T-helper 1 cell treated with Interleukin-12 subunit alpha and Interleukin-12 subunit beta and Interleukin-4 antibody, amounts not matched to agents 30 ng/mL and 1 ng/mL, for 36 hours (primary cell): Measurements from ENCODE around the gene MAP3K14. TPM values are rescaled to one million over a fixed set of nuclear protein-coding genes. Genes with fewer than 3 reads are reported as not detected.

Experiments used
- intact Hi-C: fragments of 100-400 bp; cut with micrococcal nuclease; formaldehyde crosslinking; loops from one replicate; pipeline ENCODE4 v1.15.1; 2024
- total RNA-seq: library from RNA; stranded (reverse); gene quantifications from 2 replicates; pipeline ENCODE4 v1.2.3, GENCODE V29; 2022

MAP3K14 gene
- total RNA-seq, 1 donor from 2014 or later: 44.9 TPM

DNA sequence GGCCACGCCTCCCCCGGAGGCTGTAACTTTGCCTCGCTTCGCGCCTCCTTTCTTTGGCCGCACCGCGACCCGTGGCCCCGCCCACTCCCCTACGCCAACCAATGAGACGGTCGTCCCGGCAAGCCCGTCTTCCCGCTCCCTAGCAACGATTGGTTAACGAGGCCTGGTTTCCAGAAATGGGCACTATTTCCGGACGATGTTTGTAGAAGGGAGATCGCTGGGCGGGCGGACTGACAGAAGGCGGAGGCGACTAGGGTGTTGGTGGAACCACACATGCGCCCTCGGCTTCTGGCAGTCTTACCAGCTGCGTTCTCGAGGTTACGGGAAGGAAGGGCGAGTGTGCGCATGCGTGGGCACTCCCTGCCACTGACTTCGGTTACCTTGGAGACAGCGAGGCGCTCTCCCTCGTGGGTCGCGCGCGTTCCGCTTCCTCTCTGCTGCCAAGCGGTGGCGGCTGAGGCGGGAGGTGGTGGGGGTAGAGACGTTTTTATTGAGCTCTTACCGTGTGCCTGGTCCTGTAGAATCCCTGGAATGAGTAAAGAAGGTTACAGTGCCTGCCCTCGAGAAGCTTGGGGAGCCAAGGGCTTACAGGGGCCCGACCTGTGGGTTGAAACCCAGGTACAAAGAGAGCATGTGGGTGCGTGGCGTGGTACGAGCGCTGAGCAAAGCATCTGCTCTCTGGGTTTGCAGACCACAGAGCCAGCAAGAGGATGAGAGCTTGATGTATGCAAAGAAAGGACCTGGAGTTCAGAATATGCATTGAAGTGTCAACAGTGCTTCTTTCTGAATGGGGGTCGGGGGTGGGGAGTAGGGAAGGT, 500 bp upstream of the MAP3K14 start:
- intact Hi-C loops: loop anchor here (1.0 to 10.0 kb wide), 17 partner anchors 10 to 1131 kb away; partner anchors contain the start of genes ACBD4, C1QL1, HEXIM1 and HEXIM2

DNA sequence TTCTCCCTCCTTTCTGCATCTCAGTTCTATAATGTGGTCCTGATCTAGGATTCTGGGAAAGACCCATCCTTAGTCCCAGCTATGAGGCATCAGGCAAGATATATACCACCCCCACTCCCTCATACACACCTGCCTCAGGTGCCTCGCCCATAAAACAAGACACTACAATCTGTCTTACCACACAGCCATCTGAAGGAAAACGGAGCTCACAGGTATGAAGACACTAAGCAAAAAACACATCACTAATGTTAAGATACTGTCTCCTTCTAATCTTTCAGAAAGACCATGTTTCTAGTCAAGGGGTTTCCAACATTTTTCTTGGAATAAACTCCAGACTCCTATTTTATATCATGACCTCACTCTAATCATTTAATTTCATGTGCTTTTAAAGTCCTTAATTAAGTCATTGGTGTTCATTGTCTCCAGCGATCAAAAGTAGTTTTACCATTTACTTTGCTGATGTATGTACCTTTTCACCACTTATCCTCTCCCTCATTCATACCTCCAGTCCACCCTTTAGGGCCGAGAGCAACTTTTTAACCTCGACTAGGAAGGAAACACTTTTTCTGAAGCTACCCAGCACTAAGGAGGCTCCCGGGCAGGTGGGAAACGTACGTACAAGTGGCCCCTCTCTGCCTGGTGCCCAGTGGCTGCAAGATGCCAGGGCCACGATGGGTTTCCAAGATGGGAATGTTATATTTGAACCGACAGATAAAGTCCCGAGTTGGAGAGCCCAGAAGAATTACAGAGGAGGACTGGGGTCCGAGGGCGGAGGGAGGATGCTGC, 979 bp downstream of the MAP3K14 start:
- intact Hi-C loops: loop anchor here (2.0 to 10.0 kb wide), 3 partner anchors 13 to 991 kb away; partner anchors contain the start of genes KIF18B and SLC25A39

DNA sequence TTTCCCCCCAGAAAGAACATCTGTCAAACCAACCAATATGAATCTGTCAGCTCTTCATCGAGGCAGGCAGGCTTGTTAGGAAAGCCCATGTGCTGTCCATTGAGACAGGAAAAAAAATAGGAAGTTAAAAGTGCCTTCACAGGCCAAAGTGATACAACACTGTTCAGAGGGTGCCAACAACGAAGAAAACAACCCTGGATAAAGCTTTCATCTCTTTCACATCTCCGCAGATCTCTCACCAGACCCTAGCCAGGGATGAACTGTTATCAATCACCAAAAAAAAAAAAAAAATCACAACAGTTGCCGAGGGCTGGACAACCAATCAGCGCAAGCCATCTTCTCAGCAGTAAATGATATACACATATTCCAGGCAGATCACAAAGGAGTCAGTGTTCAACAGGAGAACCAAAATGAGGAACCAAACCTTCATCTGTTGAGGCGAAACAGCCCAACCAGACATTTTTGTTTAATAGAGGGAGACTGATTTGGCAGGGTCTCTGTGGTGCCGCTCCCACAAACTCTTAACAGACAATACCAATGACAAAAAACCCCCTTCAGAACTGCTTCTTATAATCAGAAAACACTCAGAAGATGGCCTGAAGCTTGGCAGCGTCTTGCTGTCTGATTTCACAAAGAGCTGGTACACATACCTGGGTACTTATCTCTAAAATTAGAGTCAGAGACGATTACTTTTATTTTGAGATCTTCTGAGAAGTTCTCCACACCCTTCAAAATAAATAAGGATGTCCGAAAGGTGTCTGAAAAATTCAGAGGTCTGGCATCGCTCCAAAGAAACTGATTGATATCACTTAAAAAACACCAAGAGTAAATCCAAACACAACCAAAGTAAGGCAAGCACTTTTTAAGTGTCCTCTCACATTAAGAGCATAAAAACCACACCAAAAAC, 1.8 kb downstream of the MAP3K14 start:
- intact Hi-C loops: loop anchor here (10.0 kb wide), 2 partner anchors 370 to 990 kb away; partner anchors contain the start of genes KIF18B and SLC25A39

DNA sequence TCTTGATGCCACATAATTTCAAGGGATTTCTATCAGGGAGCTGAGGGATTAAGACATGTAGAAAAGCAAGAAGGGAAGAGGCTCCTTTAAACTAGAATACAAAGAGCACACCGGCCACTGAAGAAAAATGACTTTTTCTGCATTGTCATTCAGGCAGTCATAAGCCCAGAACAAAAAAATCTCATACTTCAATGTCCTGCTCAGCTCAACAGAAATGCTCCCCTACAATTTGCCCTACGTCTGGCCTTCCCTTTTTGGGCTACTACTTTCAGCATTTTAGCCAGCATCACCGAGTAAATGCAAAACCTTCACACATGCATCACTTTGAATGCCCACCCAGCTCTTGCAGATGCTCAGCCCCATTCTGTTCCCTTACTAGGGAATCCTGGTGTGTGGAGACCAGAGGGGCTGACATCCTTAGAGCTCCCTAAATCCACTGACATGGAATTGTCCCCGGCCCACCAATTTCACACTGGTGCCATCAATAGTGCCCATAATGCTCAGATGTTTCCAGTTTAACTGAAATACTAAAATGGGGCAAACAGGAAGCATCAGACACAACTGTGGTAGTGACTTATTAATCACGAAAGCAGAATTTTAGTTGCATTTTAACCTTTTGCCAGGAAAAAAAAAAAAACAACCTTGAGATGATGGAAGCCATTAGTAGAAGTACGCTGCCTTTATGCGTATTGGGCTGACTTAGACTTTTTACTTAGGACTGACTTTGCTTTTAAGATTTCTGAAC, 2.7 kb downstream of the MAP3K14 start:
- intact Hi-C loops: loop anchor here (10.0 kb wide), 2 partner anchors 369 to 989 kb away; partner anchors contain the start of genes KIF18B and SLC25A39

DNA sequence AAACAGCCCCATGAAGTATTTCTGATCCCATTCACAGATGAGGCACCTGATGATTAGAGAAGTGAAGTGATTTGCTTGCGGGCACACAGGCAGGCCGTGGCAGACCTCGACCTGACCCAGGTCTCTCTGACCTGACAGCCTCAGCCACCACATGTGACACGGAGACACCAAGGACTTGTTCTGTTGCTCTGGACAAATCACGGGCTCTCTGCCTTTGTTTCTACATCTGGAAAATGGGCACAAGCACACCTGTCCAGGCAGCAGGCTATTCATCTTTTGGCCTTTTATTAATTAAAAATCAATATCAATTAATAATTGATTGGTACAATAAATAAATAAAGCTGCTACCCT, 3.4 kb downstream of the MAP3K14 start:
- intact Hi-C loops: loop anchor here (10.0 kb wide), 2 partner anchors 369 to 989 kb away; partner anchors contain the start of genes KIF18B and SLC25A39

DNA sequence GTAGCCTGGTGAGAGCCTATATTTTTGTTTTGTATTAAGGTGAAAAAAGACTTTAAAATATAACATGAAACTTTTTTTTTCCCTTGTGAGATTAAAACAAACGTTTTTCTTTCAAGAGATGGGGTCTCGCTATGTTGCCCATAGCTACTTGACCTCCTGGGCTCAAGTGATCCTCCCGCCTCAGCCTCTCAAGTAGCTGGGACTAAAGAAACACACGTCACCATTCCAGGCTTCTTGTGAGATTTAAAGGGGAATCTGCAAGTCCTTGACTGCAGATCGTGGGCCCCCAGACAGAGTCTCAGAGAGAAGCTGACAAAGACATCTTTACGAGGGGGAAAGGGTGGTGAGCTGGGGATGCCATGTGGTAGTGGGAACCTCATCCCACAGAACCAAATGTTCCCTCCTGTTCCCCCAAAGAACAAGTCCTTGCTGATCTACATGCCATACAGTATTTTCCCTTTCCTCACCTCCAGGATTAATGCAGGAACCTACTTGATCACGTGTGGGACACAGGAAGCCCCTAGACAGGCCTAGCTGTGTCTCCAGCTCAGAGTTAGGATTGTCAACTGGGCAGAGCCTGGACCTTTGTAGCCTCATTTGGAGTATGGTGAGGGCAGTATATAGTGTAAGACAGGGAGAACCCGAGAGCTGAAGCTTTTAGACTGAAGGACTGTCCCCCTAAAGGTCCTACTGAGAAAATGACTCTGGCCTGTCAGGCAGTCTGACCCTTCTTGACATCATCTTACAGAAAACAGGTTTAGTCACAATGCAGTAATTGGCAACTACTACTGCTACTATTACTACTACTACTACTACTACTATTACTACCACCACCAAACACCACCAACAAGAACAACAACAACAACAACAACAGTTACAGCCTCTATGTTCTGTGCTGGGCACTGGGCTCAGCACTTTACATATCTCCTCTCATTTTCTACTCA, 4.1 kb downstream of the MAP3K14 start:
- intact Hi-C loops: loop anchor here (1.0 to 10.0 kb wide), 5 partner anchors 8 to 988 kb away; partner anchors contain the start of genes KIF18B and SLC25A39

DNA sequence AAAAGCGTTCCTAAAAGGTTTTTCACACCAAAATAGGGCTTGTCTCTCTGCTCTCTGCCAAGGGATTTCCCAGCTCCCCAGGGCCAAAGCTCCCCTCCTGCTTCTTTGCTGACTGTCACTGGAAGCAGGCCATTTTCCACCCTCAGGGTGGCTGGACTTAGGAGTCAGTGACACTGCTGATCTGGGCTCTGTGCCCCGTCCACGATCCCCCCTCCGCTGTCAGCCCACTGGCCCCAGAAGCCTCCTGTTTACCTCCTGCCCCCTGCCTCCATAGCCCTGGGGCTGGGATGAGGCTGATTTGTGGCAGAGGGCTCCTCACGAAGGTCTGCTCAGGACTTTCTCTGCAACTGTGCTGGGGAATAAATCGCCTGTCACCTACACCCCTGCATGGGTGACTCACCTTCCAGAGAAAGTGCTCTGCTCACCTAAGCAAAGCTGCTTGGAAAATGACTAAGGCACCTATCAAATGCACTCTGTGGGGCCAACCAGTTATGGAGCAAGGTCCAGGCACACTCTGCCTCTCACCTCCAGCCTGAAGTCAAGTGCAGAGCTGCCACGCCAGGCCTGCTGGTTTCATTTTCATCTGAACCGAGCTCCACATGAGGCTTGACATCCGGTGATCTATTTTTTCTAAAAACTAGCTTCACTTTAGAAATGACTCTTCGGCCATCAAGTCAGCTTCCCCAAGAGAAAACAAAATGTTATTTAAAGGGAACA, 4.9 kb downstream of the MAP3K14 start:
- intact Hi-C loops: loop anchor here (1.0 to 10.0 kb wide), 5 partner anchors 8 to 987 kb away; partner anchors contain the start of genes KIF18B and SLC25A39

DNA sequence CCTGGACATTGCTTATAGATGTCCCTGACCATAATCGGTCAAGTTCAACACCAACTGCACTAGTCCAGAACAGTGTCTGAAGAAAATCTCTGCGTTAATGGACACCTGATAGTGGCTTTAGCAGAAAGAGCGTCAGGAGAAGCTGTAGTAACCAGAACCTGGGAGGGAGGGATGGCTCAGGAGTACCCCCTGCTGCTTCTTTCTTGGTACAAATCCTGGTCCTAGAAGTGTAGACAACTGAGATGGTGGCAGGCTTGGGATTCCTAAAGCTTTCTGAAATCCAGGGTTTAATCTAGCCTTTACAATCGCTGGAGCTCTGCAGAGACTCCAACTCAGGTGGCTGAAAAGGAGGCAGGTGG, 5.4 kb downstream of the MAP3K14 start:
- intact Hi-C loops: loop anchor here (10.0 kb wide), 2 partner anchors 367 to 987 kb away; partner anchors contain the start of genes KIF18B and SLC25A39

DNA sequence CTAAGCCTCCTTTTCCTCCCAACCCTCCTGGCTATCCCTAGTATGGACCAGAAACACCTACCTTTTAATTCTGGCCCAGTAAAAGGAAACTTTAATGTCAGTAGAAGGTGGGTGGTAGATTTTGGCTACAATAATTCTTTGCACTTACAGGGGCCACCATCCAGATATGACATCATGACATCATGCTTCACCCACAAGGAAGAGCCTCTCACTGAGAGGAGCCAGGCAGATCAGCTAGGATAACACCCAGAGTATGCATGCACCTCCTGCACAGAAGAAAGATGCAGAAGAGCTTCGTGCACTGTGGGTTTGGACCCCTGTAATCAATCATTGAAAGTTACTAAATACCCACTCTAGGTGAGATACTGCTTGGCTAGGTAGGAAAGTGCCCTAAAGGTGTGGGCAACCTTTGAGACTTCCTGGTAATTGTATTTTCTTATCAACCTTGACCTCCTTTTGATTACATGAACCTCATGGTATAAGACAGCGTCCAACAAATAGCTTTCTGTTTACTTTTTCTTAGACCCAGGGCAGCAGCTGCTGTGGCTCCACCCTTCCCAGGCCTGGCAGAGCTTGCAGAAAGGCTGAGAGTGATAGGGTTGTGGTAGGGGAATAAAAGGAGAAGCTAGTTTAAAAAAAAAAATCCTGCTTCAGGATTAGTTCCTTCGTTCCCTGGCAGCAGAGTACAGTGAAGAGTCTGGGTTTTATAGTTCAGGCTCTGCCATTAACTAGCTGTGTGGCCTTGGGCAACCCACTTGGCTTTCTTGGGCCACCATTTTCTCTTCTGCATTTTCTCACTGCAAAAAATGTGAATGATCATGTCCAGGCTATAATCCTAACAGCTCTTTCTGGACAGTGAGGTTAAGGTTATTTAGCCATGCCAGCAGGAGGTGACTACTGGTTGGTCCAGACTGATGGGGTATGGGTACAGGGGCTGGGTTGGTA, 6.2 kb downstream of the MAP3K14 start:
- intact Hi-C loops: loop anchor here (10.0 kb wide), 2 partner anchors 366 to 986 kb away; partner anchors contain the start of genes KIF18B and SLC25A39

DNA sequence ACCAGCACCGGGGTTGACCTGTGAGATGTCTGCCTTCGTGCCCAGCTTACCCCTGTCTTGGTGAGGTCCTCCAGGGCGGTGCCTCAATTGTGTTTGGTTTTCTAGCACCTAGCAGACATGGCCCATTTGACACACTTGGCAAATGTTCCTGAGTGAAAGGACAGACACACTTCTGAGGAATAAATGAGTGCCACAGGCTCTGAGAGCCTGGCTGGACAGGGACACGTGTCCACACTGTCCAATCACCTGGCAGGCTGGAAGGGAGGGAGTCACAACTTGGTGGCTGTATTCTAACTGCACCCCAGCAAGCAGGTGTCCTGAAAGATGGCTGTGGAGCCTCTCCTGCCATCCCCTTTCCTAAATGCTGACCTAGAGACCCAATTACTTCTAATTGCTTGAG, 7.4 kb downstream of the MAP3K14 start:
- intact Hi-C loops: no loop called here

DNA sequence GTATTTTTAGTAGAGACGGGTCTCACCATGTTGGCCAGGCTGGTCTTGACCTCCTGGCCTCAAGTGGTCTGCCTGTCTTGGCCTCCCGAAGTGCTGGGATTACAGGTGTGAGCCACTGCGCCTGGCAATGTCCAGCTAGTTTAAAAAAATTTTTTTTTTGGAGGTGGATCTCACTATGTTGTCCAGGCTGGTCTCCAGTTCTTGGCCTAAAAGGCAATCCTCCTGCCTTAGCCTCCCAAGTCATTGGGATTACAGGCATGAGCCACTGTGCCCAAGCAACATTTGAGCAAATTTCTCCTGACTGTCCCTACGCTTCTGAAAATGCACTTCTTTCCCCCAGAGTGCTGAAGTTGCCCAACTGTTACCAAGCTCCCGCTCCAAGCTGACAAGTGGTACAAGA, 8.0 kb downstream of the MAP3K14 start:
- intact Hi-C loops: no loop called here

DNA sequence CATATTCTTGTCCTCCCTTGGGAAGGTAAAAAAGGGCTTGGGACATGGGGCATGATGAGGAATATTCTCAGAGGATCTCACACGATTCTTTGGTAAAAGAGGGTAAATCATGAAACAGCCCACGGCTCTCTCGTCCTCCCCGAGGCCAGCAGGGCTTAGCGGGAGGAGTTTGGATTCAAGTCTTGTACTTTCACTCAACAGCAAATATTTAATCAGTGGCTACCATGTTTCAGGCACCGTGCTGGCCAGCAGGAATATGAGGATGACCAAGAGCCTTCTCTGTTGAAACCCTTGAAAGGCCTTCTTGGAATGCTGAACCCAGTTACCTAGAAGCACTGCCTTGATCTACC, 8.8 kb downstream of the MAP3K14 start:
- intact Hi-C loops: no loop called here

DNA sequence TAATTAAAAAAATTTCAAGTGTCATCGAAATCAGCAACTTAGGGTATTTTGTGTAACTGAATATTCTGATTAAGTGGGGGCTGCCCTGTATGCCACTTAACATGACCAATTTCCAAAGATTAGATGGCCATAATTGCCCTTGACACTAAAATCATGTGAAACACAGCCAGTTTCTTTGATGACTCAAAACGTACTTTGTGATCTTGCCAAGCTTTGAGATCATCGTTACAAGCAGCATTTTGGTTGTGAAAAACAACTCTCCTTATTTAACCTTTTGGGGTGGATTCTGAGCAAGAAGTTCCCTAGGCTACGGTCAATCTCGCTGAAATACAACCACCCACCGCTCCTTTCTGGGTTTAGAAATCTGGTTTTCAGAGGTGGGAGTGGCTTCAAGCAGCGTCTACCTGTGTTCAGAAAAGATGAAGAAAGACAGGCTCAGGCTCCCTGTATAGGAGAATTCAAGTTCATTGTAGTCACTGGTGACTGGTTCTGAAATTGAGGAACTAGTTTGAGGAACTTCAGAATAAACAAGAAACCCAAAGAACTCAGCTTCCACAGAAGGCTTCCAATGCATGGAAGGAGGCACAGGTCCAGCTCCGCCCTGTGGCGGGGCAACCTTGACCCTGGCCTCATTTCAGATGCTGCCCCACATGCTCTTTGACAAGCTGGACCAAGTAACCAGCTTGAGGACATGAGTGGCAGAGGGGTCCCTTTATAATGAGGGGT, 9.4 kb downstream of the MAP3K14 start:
- intact Hi-C loops: loop anchor here (1.0 kb wide), 2 partner anchors 10 to 78 kb away; partner anchors contain the start of gene MAP3K14

DNA sequence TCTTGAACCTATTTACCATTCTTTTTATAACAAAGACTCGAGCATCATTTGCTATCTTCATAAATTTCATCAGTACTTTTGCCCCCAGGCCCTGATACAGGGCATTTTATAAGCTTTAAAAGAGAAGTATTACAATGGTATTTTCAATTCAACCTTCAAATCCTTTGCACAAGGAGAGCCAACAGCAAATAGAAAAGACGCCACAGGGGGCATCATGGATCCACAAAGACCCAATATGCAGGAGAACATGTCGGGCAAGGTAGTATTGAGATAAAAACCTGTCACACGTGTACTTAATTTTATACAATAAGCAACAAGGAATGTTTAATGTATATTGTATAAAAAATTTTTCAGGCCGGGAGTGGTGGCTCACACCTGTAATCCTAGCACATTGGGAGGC, 10.2 kb downstream of the MAP3K14 start:
- intact Hi-C loops: loop anchor here (1.0 kb wide), 2 partner anchors 11 to 79 kb away; partner anchors contain the start of gene MAP3K14

DNA sequence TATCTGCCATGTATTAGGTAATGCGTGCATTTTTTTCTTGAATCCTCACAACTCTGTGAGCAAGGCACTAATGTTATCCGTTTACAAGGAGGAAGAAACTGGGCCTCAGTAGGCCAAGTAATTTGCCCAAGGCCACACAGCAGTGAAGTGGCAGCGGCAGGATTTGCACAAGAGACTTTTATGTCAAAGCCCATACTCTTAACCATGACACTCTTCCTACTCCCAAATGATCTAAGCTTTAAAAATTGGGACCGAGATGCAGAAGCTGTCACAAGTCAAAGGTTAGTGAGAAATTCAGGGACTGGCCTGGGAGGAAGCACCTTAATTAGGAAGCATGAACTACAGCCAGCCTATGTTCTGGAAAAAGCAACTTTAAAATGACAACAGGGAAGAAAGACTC, 10.7 kb downstream of the MAP3K14 start:
- intact Hi-C loops: no loop called here

DNA sequence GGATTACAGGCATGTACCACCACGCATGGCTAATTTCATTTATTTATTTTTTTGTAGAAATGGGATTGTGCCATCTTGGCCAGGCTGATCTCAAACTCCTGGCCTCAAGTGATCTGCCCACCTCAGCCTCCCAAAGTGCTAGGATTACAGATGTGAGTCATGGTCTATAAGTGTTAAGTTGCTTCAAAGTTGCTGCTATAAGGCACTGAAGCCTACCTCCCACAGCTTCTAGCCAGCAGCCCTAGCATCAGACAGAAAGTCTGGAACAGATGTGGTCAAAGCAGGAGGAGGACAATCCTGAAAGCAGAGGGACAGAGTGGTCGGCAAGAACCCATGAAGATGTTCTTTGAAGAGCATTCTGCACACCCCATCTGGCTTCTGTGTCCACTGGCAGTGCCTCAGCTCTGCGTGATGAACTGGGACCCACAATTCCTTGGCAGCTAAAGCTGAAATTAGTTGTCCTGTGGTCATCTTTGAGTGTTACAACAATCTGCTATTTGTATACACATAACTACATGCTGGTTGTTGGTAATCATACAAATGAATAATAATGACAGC, 11.2 kb downstream of the MAP3K14 start:
- intact Hi-C loops: no loop called here
